C1 segment of cervical spinal cord (tissue), 14 donors: ENCODE measurements around the gene PAFAH1B2.
"Not testable (repeated sequence)": the region's sequence is repeated elsewhere in the genome, so short reads cannot be mapped to it uniquely, and the experiment has no call there.

Experiments
- DNase-seq, 14 donors: peaks; one replicate each; lab custom pipeline; 2025; lab: John Stamatoyannopoulos, UW

The PAFAH1B2 gene

GRCh38 chr11:117201658-117202305, 57.7 kb downstream of the PAFAH1B2 start:
- DNase-seq: no peak

GRCh38 chr11:117202386-117203068, 58.4 kb downstream of the PAFAH1B2 start:
- DNase-seq: no peak

DNA sequence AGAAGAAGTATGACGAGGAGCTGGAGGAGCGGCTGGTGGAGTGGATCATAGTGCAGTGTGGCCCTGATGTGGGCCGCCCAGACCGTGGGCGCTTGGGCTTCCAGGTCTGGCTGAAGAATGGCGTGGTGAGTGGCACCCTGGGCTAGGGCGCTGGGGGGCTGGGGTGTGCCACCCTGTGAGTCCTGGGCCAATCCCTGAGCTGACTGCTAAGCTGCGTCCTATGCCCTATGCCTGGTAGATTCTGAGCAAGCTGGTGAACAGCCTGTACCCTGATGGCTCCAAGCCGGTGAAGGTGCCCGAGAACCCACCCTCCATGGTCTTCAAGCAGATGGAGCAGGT, 59.0 kb downstream of the PAFAH1B2 start:
- no peak for DNase-seq

GRCh38 chr11:117204283-117205080, 60.4 kb downstream of the PAFAH1B2 start:
- DNase-seq: no peak

GRCh38 chr11:117205211-117205818, 61.2 kb downstream of the PAFAH1B2 start:
- no peak for DNase-seq

DNA sequence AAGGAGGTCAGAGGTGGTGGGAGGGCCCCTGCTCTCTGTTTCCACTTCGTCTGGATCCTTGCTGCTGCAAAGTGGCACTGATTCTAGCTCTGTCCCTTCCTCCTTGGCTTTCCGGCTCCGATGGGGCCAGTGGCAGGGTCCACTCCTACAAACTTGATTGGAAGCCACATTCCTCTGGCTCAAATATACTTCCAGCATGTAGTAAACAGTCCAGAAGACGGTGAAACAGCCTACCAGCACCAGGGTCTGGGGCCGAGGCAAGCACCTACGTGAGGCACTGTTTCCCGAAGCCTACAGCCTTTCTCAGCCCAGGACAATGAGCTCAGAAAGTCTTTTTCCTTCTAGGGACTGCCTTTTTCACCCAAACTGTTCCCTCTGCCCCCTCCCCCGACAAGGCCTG, 62.0 kb downstream of the PAFAH1B2 start:
- DNase-seq: not testable (repeated sequence)

GRCh38 chr11:117206859-117207258, 62.8 kb downstream of the PAFAH1B2 start:
- DNase-seq: not testable (repeated sequence)

GRCh38 chr11:117207481-117207880, 63.4 kb downstream of the PAFAH1B2 start:
- DNase-seq: not testable (repeated sequence)

DNA sequence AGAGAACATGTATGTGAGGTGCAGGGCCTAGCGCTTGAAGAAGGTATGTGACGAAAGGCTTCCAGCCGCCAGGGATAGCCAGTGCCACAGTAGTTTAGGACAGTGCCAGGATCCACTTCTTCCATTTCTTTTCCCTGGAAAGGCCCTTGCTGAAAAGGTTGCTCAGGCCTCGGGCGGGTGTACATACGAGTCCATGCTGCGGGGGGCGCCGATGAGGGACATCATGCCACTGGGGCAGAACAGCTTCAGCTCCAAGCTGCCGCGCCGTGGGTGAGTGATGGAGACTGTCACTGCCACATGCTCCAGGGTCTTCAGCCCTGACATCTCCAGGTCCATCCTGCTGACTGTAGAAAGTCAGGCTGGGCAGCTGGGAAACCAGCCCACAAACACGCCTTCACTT, 64.6 kb downstream of the PAFAH1B2 start:
- not testable (repeated sequence) for DNase-seq

DNA sequence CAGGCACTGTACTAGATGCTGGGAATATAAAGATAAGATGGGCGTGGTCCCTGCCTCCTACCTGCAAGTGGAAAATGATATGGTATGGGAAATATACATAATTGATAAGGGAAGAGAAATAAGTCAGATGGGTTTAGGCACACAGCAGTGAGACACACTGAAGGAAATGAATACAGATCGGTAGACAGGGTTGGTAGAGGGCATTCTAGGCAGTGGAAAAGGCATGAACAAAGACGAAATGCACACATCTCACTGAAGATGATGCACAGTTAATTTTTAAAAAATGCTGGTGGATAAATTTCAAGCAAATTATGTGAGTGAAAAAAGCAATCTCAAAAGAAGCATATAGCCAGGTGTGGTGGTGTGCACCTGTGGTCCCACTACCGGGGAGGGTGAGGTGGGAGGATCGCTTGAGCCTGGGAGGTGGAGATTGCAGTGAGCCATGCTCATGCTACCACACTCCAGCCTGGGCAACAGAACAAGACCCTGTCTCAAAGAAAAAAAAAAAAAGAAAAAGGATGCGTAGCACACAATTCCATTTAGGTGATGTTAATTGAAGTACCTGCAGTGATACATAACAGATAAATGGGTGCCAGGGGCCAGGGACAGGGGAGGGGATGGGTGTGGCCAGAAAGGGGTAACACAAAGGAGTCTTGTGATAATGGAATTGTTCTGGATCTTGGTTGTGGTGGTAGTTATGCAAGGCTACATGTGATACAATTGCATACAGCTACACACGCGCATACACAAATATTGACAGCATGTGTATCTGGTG, 65.5 kb downstream of the PAFAH1B2 start:
- DNase-seq: not testable (repeated sequence)

GRCh38 chr11:117210620-117211019, 66.5 kb downstream of the PAFAH1B2 start:
- DNase-seq: no peak

DNA sequence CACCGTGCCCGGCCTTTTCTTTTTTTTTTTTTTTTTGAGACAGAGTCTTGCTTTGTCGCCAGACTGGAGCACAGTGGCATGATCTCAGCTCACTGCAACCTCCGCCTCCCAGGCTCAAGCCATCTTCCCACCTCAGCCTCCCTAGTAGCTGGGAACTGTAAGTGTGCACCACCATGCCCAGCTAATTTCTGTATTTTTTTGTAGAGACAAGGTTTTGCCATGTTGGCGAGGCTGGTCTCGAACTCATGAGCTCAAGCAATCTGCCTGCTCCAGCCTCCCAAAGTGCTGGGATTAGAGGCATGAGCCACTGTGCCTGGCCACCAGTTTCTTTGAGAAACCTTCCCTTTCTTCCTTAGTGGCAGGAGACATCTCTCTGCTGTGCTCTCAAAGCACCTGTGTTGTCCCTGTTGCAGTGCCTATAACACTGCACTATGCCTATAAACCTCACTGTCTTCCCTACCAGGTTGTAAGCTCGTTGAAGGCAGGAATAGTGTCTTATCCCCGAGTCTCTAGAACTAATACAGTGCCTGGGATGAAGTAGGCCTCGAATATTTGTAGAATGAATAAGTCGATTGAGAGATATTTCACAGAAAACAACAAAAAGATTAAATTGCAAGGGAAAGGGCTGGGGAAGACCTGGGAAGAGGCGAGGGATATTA, 68.7 kb downstream of the PAFAH1B2 start:
- no peak for DNase-seq

GRCh38 chr11:117214404-117215110, 70.5 kb downstream of the PAFAH1B2 start:
- DNase-seq: no peak

DNA sequence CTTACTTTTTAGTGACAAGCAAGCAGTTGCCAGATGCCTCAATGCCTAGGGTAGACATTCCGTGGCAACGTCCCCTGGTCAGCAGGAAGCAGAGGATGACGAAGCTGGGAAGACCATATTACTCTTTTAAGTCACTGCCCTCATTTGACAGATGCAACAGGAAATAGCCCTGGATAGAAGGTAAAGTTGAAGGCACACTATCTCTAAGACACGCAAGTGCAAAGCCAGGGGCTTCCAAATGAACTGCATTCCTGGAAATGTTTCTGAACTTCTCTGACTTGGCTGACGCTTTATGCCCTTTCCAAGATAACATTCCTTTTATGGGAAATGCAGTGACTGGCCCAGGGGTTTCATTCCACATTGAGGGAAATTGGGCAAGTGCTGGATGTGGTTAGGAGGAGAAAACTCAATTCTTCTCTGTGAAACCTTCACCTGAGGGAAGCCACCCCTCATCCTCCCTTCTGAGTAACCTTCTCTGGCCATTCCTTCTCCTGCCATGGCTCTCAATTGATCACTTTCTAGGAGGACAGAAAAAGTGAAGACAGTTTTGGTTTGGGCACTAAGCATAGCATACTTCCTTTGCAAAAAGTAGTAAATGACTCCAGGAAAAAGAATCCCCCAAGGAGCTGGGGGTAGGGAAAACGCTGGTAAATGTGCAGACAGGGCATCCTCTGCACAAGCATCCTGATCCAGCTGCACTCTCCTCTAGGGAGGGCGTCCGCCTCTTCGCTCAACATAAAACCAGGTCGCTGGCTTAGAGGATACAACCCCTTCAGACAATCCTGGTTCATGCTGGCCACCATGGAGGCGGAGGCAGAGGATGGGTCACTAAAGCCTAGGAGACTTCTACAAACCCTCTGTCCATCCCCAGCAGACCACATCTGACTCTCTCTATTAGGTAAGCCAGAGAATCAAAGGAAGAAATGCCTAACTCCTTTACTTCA, 73.3 kb downstream of the PAFAH1B2 start:
- no peak for DNase-seq

DNA sequence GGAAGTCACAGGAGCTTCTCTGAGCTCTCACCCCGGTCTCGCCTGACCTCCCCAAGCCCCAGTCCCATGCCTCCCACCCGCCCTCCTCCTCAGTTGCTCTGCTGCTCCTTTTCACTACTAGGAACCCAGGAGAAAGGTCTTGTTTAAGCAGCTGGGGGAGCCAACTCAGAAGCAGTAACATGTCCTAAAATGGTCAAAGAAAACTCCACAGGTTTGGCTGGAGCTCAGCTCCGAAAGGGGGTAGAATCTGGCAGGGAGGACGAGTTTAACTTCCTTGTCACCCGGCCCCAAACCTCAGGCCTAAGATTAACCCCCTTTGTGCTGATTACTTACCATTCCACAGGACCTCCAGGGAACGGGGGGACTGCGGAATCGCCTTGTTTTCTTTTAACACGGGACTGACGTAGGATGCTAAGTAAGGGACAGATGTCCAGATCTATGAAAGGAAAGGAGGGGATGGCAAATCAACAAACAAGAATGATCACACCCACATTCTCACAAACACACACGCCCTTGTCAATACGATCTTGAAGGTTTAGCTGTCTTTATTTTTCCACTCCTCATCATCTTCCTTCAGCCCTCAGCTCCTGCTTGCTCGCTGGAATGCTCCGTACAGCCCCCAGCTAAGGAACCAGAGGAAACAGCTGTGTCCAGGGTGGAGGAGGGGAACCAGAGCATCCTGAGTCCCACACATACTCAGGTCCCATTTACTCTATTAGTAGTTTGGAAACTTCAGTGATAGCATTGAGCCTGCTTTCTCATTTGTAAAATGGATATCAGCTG, 74.2 kb downstream of the PAFAH1B2 start:
- DNase-seq: no peak

DNA sequence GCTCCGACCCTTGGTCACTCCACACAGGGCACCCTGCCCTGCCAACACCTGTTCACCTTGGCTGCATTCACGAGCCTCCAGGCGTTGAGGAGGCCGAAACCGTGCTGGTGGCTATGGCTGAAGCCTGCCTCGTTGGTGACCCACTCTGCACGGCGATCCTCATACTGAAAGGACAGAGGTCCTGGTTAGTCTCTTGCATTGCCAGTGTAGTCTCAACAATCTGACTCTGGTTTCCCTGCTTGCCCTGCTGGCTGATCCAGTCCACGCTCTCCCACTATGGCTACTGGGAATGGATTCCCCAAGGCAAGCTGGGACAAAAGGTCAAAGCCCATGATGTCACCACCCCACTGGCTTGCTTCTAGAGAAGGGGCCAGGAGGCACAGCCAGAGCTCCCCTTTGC, 74.9 kb downstream of the PAFAH1B2 start:
- DNase-seq: no peak

DNA sequence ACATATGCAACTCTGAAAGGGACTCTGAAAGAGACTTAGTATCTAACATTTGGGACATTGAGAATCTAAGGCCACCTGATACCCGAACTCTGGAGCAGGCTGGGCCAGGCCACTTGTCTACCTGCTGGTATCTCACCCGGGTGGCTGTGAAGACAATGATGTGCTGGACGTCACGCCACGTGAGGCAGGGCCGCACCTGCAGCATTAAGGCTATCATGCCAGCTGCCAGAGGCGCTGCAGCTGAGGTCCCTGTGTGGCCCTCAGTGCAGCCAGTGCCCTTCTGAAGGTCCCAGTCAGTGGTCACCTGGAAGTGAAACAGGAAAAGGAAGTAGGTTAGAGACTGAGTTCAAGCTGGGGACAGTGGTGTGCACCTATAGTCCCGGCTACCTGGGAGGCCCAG, 75.4 kb downstream of the PAFAH1B2 start:
- no peak for DNase-seq

DNA sequence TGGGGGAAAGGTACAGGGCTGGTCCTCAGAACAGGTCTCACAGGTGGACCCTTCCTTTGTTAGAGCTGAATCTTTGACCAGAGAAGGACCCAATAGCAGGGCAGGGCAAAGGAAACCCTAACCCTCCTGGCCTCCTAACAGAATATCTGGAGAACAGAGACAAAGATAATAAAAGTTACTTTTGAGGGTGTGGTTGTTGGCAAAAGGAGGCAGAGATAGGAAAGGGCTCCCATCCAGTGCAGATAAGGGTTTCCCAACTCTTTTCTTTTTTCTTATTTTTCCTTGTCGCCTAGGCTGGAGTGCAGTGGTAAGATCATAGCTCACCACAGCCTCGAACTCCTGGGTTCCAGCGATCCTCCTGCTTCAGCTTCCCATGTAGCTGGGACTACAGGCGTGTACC, 75.9 kb downstream of the PAFAH1B2 start:
- DNase-seq: no peak
